ENCODE results near the gene SKAP1. TPM values are rescaled to one million over a fixed set of nuclear protein-coding genes. Genes with fewer than 3 reads are reported as not detected.

The SKAP1 gene
- total RNA-seq, 4 donors from 2014 or later = 1.2 to 6.4 (median 4.9) TPM; not detected in 1

- no peak overlapping the region for H3K4me3 ChIP-seq
- TF ChIP-seq EP300 (IDR thresholded peaks at IDR 0.05; ENCODE audit: low read depth) = no peak
- TF ChIP-seq, protein P1, sequence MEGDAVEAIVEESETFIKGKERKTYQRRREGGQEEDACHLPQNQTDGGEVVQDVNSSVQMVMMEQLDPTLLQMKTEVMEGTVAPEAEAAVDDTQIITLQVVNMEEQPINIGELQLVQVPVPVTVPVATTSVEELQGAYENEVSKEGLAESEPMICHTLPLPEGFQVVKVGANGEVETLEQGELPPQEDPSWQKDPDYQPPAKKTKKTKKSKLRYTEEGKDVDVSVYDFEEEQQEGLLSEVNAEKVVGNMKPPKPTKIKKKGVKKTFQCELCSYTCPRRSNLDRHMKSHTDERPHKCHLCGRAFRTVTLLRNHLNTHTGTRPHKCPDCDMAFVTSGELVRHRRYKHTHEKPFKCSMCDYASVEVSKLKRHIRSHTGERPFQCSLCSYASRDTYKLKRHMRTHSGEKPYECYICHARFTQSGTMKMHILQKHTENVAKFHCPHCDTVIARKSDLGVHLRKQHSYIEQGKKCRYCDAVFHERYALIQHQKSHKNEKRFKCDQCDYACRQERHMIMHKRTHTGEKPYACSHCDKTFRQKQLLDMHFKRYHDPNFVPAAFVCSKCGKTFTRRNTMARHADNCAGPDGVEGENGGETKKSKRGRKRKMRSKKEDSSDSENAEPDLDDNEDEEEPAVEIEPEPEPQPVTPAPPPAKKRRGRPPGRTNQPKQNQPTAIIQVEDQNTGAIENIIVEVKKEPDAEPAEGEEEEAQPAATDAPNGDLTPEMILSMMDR (IDR thresholded peaks at IDR 0.05) = peak; percentile 74 to 78 (median 77)
- peaks cover 89% of the 10 kb centered on the region for H3K27me3 ChIP-seq
- H3K9me3 ChIP-seq = no peaks in the 10 kb centered on the region
- no peak overlapping the region for H3K27ac ChIP-seq
- no peak for DNase-seq
- peaks cover 0 to 3% (median 0%) of the 10 kb centered on the region in 4 donors for H3K4me1 ChIP-seq
- intact Hi-C loops (cut with DNase I; ENCODE audit: low total_unique reads) (loop anchor here (5.0 kb wide), 1 partner anchor 281 kb away; the partner anchor contains the start of gene HOXB8), in situ Hi-C loops (cut with MboI; ENCODE audit: low pct_ligation_motif_present in 1 of 4, low pct_unique_long_range_greater_than_20kb in 1 of 4, low sequenced_read_pairs in 3 of 4) (loop anchor here in 1 of 4 donors (10.0 kb wide), 1 partner anchor 119 kb away; no protein-coding TSS in a partner anchor)
- H3K36me3 ChIP-seq = no peaks in the 10 kb centered on the region
- WGBS, 2 donors (ENCODE audit: low coverage in 1 of 2) = 3 to 17% methylated on average over 5 of the region's 5 CpGs
Observed at GRCh38 chr17:48335858-48336500, 94.0 kb downstream of the SKAP1 start.

GRCh38 chr17:48335146-48335784, 94.7 kb downstream of the SKAP1 start:
- DNase-seq = no peak
- Histone ChIP-seq H3K4me1 (peaks cover 0 to 3% (median 0%) of the 10 kb centered on the region in 4 donors), H3K9me3 (no peaks in the 10 kb centered on the region), H3K4me3 (no peak overlapping the region), H3K36me3 (no peaks in the 10 kb centered on the region), H3K27ac (no peak overlapping the region), H3K27me3 (peaks cover 86% of the 10 kb centered on the region)
- no peak for TF ChIP-seq EP300 (IDR thresholded peaks at IDR 0.05; ENCODE audit: low read depth)
- TF ChIP-seq, protein P1 (IDR thresholded peaks at IDR 0.05) = no peak
- TF ChIP-seq POLR2AphosphoS5 (IDR thresholded peaks at IDR 0.05) = no peak
- intact Hi-C loops (cut with DNase I; ENCODE audit: low total_unique reads) = loop anchor here (5.0 kb wide), 1 partner anchor 282 kb away; the partner anchor contains the start of gene HOXB8
- in situ Hi-C loops (cut with MboI; ENCODE audit: low pct_ligation_motif_present in 1 of 4, low pct_unique_long_range_greater_than_20kb in 1 of 4, low sequenced_read_pairs in 3 of 4) = loop anchor here in 1 of 4 donors (10.0 kb wide), 1 partner anchor 120 kb away; no protein-coding TSS in a partner anchor

DNA sequence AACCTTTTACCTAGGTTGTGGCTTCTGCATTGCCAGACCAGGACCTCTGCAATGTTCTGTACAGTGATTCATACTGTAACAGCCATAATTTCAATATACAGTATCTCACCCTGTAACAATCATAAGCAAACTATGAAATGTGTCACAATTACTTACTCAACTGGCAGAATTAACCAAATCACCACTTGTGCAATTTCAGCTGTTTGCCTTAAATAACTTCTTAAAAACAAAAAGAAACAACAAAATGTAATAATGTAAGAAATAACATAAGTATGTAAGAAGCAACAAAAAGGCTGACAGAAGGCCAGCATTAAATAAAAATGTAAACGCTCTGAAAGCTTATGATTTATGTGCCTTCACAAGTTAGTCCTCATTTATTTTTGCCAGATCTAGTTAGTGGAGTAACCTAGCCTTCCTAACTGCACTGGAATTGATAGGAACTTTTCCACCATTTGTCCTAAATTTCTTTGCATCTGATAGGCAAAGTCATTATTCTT, 96.9 kb downstream of the SKAP1 start:
- TF ChIP-seq POLR2A (IDR thresholded peaks at IDR 0.05) = no peak
- TF ChIP-seq, protein P1 (IDR thresholded peaks at IDR 0.05) = no peak
- TF ChIP-seq EP300 (IDR thresholded peaks at IDR 0.05; ENCODE audit: low read depth) = no peak
- no peak for TF ChIP-seq POLR2AphosphoS5 (IDR thresholded peaks at IDR 0.05)
- no peaks in the 10 kb centered on the region for H3K9me3 ChIP-seq
- 82 to 91% methylated on average over 1 of the region's 1 CpG for WGBS, 2 donors (ENCODE audit: low coverage in 1 of 2)
- no peak for DNase-seq
- in situ Hi-C loops (cut with MboI; ENCODE audit: low pct_ligation_motif_present in 1 of 4, low pct_unique_long_range_greater_than_20kb in 1 of 4, low sequenced_read_pairs in 3 of 4) = loop anchor here in 1 of 4 donors (10.0 kb wide), 1 partner anchor 122 kb away; no protein-coding TSS in a partner anchor
- intact Hi-C loops (cut with DNase I; ENCODE audit: low total_unique reads) = no loop called here
- H3K4me1 ChIP-seq = peaks cover 0 to 3% (median 0%) of the 10 kb centered on the region in 4 donors
- H3K27me3 ChIP-seq = peaks cover 81% of the 10 kb centered on the region
- no peaks in the 10 kb centered on the region for H3K36me3 ChIP-seq
- H3K4me3 ChIP-seq = no peak overlapping the region
- no peak overlapping the region for H3K27ac ChIP-seq

DNA sequence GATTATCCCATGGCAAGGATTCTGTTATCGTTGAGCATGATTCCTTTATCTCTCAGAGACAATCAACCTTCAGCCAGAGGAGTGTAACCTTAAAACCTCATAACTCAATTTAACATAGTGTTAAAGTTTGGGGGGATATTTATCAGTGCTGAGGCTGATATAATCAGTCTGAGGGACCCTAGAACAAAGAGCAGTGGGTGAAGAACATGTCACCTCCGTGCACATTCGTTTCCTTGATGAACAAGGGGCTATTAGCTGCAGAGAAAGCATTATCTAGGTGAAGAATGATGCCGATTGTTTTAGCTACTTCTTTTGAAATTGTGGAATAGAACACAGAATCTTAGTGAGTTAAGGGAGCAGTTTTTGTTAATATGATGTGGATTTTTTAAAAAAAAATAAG, 99.1 kb downstream of the SKAP1 start:
- H3K9me3 ChIP-seq = no peaks in the 10 kb centered on the region
- H3K4me3 ChIP-seq = no peak overlapping the region
- in situ Hi-C loops (cut with MboI; ENCODE audit: low pct_ligation_motif_present in 1 of 4, low pct_unique_long_range_greater_than_20kb in 1 of 4, low sequenced_read_pairs in 3 of 4) = loop anchor here in 1 of 4 donors (10.0 kb wide), 1 partner anchor 124 kb away; no protein-coding TSS in a partner anchor
- H3K27ac ChIP-seq = no peak overlapping the region
- TF ChIP-seq, protein P1 (IDR thresholded peaks at IDR 0.05) = no peak
- TF ChIP-seq POLR2A (IDR thresholded peaks at IDR 0.05) (no peak), EP300 (IDR thresholded peaks at IDR 0.05; ENCODE audit: low read depth) (no peak), POLR2AphosphoS5 (IDR thresholded peaks at IDR 0.05) (no peak)
- H3K4me1 ChIP-seq = no peaks in the 10 kb centered on the region
- intact Hi-C loops (cut with DNase I; ENCODE audit: low total_unique reads) = no loop called here
- H3K36me3 ChIP-seq = no peaks in the 10 kb centered on the region
- no peak for DNase-seq
- WGBS, 2 donors (ENCODE audit: low coverage in 1 of 2) = 80 to 86% methylated on average over 4 of the region's 4 CpGs
- peaks cover 80% of the 10 kb centered on the region for H3K27me3 ChIP-seq
